MG63 (cell line): ENCODE results near the gene MPST. TPM values are rescaled to one million over a fixed set of nuclear protein-coding genes. Genes with fewer than 3 reads are reported as not detected.

Source experiments
- DNase-seq: peaks from one replicate; pipeline ENCODE4 v3.0.0-alpha.2; 2020
- H3K27me3 ChIP-seq: fragments of 250-450 bp; sonication (Bioruptor Pico); 2 replicates; pipeline ENCODE4 v1.5.1; 2020; ENCODE audit warnings: mild to moderate bottlenecking, moderate library complexity
- H3K36me3 ChIP-seq: fragments of 250-450 bp; sonication (Bioruptor Pico); 2 replicates; pipeline ENCODE4 v1.5.1; 2020; ENCODE audit warnings: mild to moderate bottlenecking, moderate library complexity
- H3K4me3 ChIP-seq: fragments of 250-450 bp; sonication (Bioruptor Pico); 2 replicates; pipeline ENCODE4 v1.5.1; 2020; ENCODE audit warnings: mild to moderate bottlenecking, moderate library complexity
- H3K9me3 ChIP-seq: fragments of 250-450 bp; sonication (Bioruptor Pico); 2 replicates; pipeline ENCODE4 v1.5.1; 2020; ENCODE audit warnings: mild to moderate bottlenecking, moderate library complexity
- total RNA-seq: library from RNA; depleted of rRNA; stranded (reverse); fragments of >200 nt; shearing (Covaris generic); gene quantifications from 2 replicates; pipeline ENCODE4 v1.2.3, GENCODE V29; 2014; ENCODE audit warnings: low replicate concordance; rRNA removed

The MPST gene
- total RNA-seq, 1 experiment from 2014 or later = 95.7 TPM

- no peaks in the 10 kb centered on the region for H3K9me3 ChIP-seq
- H3K27me3 ChIP-seq = peaks cover 45% of the 10 kb centered on the region
- no peaks in the 10 kb centered on the region for H3K36me3 ChIP-seq
- H3K4me3 ChIP-seq = no peak overlapping the region
- DNase-seq = no peak
Observed at GRCh38 chr22:37074537-37074936, 55.0 kb downstream of the MPST start.

GRCh38 chr22:37075046-37075445 lies 55.5 kb downstream of the MPST start:
- Histone ChIP-seq H3K4me3 (no peak overlapping the region), H3K27me3 (peaks cover 45% of the 10 kb centered on the region), H3K9me3 (no peaks in the 10 kb centered on the region), H3K36me3 (no peaks in the 10 kb centered on the region)
- no peak for DNase-seq

GRCh38 chr22:37075822-37076433 lies 56.4 kb downstream of the MPST start:
- H3K36me3 ChIP-seq = no peaks in the 10 kb centered on the region
- peaks cover 45% of the 10 kb centered on the region for H3K27me3 ChIP-seq
- DNase-seq = no peak
- no peaks in the 10 kb centered on the region for H3K9me3 ChIP-seq
- H3K4me3 ChIP-seq = no peak overlapping the region

- Histone ChIP-seq H3K9me3 (no peaks in the 10 kb centered on the region), H3K4me3 (no peak overlapping the region), H3K36me3 (no peaks in the 10 kb centered on the region), H3K27me3 (peaks cover 45% of the 10 kb centered on the region)
- peak; percentile 47 for DNase-seq
Observed at GRCh38 chr22:37077802-37078448, 58.4 kb downstream of the MPST start.

DNA sequence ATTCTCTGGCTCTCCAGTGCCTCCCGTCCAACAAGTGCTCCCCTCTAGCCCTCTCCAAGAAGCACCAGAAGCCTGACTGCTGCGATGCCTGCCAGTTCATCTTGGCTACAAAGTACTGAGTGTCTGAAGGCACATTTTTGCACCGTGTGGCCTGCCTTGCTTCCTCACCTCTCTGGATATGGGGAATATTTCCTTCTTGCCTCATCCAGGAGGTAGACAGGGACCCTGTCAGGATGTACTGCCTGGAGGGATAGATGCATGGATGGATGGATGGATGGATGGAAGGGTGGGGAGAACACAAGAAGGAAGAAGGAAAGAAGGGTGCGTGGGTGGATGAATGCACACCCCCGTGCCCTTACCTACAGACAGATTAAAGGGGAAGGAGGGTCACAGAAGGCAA lies 59.6 kb downstream of the MPST start:
- DNase-seq = no peak
- no peak overlapping the region for H3K4me3 ChIP-seq
- no peaks in the 10 kb centered on the region for H3K36me3 ChIP-seq
- H3K9me3 ChIP-seq = no peaks in the 10 kb centered on the region
- H3K27me3 ChIP-seq = peaks cover 38% of the 10 kb centered on the region

Other genes with a start within 250 kb of the MPST start
- gene IFT27, start 243.6 kb upstream of the MPST start, total RNA-seq = 11.1 and 26.7 TPM in 2 replicates
- not detected in 2 replicates for gene PVALB, start 202.7 kb upstream of the MPST start, total RNA-seq
- gene NCF4, start 158.7 kb upstream of the MPST start, total RNA-seq = not detected in 2 replicates
- not detected in 2 replicates for gene CSF2RB, start 106.1 kb upstream of the MPST start, total RNA-seq
- gene TST, start 295 bp upstream of the MPST start, total RNA-seq = 29.6 and 52.6 TPM in 2 replicates
- gene KCTD17, start 32.0 kb downstream of the MPST start, total RNA-seq = 7.6 and 29.1 TPM in 2 replicates
- not detected in 2 replicates for gene TMPRSS6, start 90.0 kb downstream of the MPST start, total RNA-seq
- not detected in 2 replicates for gene IL2RB, start 130.2 kb downstream of the MPST start, total RNA-seq
- gene C1QTNF6, start 168.5 kb downstream of the MPST start, total RNA-seq = 3.9 and 23.9 TPM in 2 replicates
- gene SSTR3, start 192.7 kb downstream of the MPST start, total RNA-seq = not detected in 2 replicates
- not detected in 2 replicates for gene RAC2, start 224.5 kb downstream of the MPST start, total RNA-seq